Fibroblast of lung (primary cell): ENCODE data around the gene PCLO. TPM values are rescaled to one million over a fixed set of nuclear protein-coding genes. Genes with fewer than 3 reads are reported as not detected.

Experiments used
- DNase-seq, 2 donors: peaks; one replicate each; pipeline versions ENCODE4 v3.0.0 to v3.0.0-alpha.2; 2010; ENCODE audit warnings: low read depth in 2 of 2
- H2AFZ ChIP-seq: 2 replicates; pipeline ENCODE4 v1.5.1; 2012; ENCODE audit warnings: low read length, control low read depth, inconsistent platforms
- H3K27ac ChIP-seq: 2 replicates; pipeline ENCODE4 v1.5.1; 2011; ENCODE audit warnings: low read length, control low read depth; ENCODE audit not compliant: insufficient read depth
- H3K27me3 ChIP-seq: 2 replicates; pipeline ENCODE4 v1.5.1; 2011; ENCODE audit warnings: mild to moderate bottlenecking, low read length; ENCODE audit not compliant: control insufficient read depth, insufficient read depth
- H3K36me3 ChIP-seq: 2 replicates; pipeline ENCODE4 v1.5.1; 2011; ENCODE audit warnings: low read length; ENCODE audit not compliant: control insufficient read depth, insufficient read depth
- H3K4me1 ChIP-seq: 2 replicates; pipeline ENCODE4 v1.5.1; 2011; ENCODE audit warnings: low read length; ENCODE audit not compliant: control insufficient read depth, insufficient read depth; ENCODE audit errors: extremely low read depth
- H3K4me2 ChIP-seq: 2 replicates; pipeline ENCODE4 v1.5.1; 2011; ENCODE audit warnings: low read length, control low read depth; ENCODE audit not compliant: insufficient read depth; ENCODE audit errors: extremely low read depth
- H3K4me3 ChIP-seq, 4 experiments: fragments of 200-600 bp in 1 of 4; sonication (generic) in 1 of 4; replicated peaks in 1 of 4; 2 replicates each; pipeline ENCODE4 v1.5.1; 2011 to 2016; ENCODE audit warnings: low read length in 4 of 4, low read depth in 3 of 4, mild to moderate bottlenecking in 3 of 4, control low read depth in 2 of 4, inconsistent platforms in 1 of 4, mixed read lengths in 1 of 4; ENCODE audit not compliant: insufficient read depth in 1 of 4; ENCODE audit errors: control extremely low read depth in 1 of 4
- H3K79me2 ChIP-seq: 2 replicates; pipeline ENCODE4 v1.5.1; 2012; ENCODE audit warnings: mild to moderate bottlenecking, low read length, inconsistent platforms; ENCODE audit not compliant: control insufficient read depth, insufficient read depth
- H3K9ac ChIP-seq: 2 replicates; pipeline ENCODE4 v1.5.1; 2011; ENCODE audit warnings: mild to moderate bottlenecking, low read length, control low read depth; ENCODE audit not compliant: insufficient read depth
- H3K9me3 ChIP-seq: 2 replicates; pipeline ENCODE4 v1.5.1; 2012; ENCODE audit warnings: low read depth, low read length; ENCODE audit not compliant: control insufficient read depth, insufficient read depth
- H4K20me1 ChIP-seq: 2 replicates; pipeline ENCODE4 v1.5.1; 2011; ENCODE audit warnings: low read length; ENCODE audit not compliant: control insufficient read depth, insufficient read depth; ENCODE audit errors: extremely low read depth
- CTCF ChIP-seq, 2 donors: IDR thresholded peaks in 1 of 2; conservative IDR thresholded peaks in 1 of 2; 1 replicate in 1 of 2; 2 replicates in 1 of 2; pipeline ENCODE4 v1.5.1; 2011 to 2012; ENCODE audit warnings: low read length in 2 of 2, control low read depth in 1 of 2, inconsistent platforms in 1 of 2, low read depth in 1 of 2, mild to moderate bottlenecking in 1 of 2
- EZH2 ChIP-seq: IDR thresholded peaks from 2 replicates; pipeline ENCODE4 v1.5.1; 2012; ENCODE audit warnings: low read length, control low read depth, mild to moderate bottlenecking; ENCODE audit errors: missing control alignments
- polyA plus RNA-seq, 2 donors: library from polyadenylated mRNA; depleted of rRNA in 1 of 2; stranded (reverse) in 1 of 2; unstranded in 1 of 2; fragments of >200 nt; gene quantifications; 2 replicates each; pipeline ENCODE4 v1.2.1, GENCODE V29; 2011 to 2012; ENCODE audit warnings: missing spikeins in 1 of 2
- total RNA-seq: library from RNA; depleted of rRNA; stranded (reverse); fragments of >200 nt; gene quantifications from 2 replicates; pipeline ENCODE4 v1.2.1, GENCODE V29; 2014

Gene PCLO
- total and polyA plus RNA-seq, 2 donors (not counting 1 experiment from before 2014, with no cell fraction given), result 0.03 to 0.17 TPM

GRCh38 chr7:82732677-82733076 is 430.0 kb downstream of the PCLO start:
- Histone ChIP-seq H3K4me2 (no peak overlapping the region), H2AFZ (no peak overlapping the region), H3K27ac (no peak overlapping the region), H4K20me1 (no peaks in the 10 kb centered on the region), H3K4me1 (no peaks in the 10 kb centered on the region), H3K4me3 (no peak overlapping the region), H3K36me3 (no peaks in the 10 kb centered on the region), H3K79me2 (no peaks in the 10 kb centered on the region), H3K9ac (no peak overlapping the region), H3K27me3 (no peaks in the 10 kb centered on the region), H3K9me3 (no peaks in the 10 kb centered on the region)
- DNase-seq, result no peak
- TF ChIP-seq CTCF (conservative IDR thresholded peaks at IDR 0.05 in 1 of 2, IDR thresholded peaks at IDR 0.05 in 1 of 2; ENCODE audit: low read depth in 1 of 2, low read length in 2 of 2) (no peak), EZH2 (no peak)

GRCh38 chr7:82729172-82730030 is 433.3 kb downstream of the PCLO start:
- H3K9me3 ChIP-seq, result no peaks in the 10 kb centered on the region
- H3K4me1 ChIP-seq, result no peaks in the 10 kb centered on the region
- no peaks in the 10 kb centered on the region for H3K27me3 ChIP-seq
- no peaks in the 10 kb centered on the region for H3K79me2 ChIP-seq
- H3K4me3 ChIP-seq, result no peak overlapping the region
- H3K4me2 ChIP-seq, result no peak overlapping the region
- no peak overlapping the region for H2AFZ ChIP-seq
- no peak overlapping the region for H3K27ac ChIP-seq
- TF ChIP-seq EZH2 (no peak), CTCF (conservative IDR thresholded peaks at IDR 0.05 in 1 of 2, IDR thresholded peaks at IDR 0.05 in 1 of 2; ENCODE audit: low read depth in 1 of 2, low read length in 2 of 2) (peak; percentile 73 to 84)
- H4K20me1 ChIP-seq, result no peaks in the 10 kb centered on the region
- no peak overlapping the region for H3K9ac ChIP-seq
- peak; percentile 39 to 67 for DNase-seq
- no peaks in the 10 kb centered on the region for H3K36me3 ChIP-seq

- Histone ChIP-seq H3K27ac (no peak overlapping the region), H3K27me3 (no peaks in the 10 kb centered on the region), H3K36me3 (no peaks in the 10 kb centered on the region), H2AFZ (no peak overlapping the region), H3K9ac (no peak overlapping the region), H4K20me1 (no peaks in the 10 kb centered on the region), H3K4me3 (no peak overlapping the region), H3K4me2 (no peak overlapping the region), H3K9me3 (no peaks in the 10 kb centered on the region), H3K79me2 (no peaks in the 10 kb centered on the region), H3K4me1 (no peaks in the 10 kb centered on the region)
- peak; percentile 17 to 61 for DNase-seq
- no peak for TF ChIP-seq EZH2
Measured at GRCh38 chr7:82726038-82726800, 436.5 kb downstream of the PCLO start.
